ENCODE measurements around the gene STK25.

The STK25 gene

DNA sequence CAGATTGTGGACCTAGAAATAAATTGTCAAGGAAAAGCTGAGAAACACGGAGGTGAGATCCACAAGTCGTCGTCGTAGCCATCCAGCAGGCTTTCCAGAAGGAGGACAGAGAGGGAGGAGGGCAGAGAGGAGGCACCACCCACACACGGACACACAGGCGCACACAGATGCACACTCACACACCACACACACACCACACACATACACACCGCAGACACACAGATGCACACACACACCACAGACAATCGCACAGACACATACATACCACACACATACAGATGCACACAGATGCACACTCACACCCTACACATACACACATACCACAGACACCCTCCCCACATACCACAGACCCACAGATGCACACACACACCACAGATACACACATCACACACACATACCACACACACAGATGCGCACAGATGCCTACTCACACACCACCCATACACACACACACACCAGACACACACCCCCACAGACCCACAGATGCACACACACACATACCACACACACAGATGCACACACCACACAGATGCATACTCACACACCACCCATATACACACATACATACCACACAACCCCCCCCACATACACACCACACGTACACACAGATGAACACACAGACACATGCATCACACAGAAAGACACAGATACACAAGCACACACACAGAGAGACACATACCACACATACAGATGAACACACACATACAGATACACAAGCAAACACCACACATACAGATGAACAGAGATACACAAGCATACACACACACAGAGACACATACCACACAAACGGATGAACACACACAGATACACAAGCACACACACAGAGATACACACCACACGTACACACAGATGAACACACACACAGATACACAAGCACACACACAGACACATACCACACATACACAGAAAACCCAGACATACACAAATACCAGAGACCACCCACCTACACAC, 37.4 kb upstream of the STK25 start:
- TF ChIP-seq, protein P1, sequence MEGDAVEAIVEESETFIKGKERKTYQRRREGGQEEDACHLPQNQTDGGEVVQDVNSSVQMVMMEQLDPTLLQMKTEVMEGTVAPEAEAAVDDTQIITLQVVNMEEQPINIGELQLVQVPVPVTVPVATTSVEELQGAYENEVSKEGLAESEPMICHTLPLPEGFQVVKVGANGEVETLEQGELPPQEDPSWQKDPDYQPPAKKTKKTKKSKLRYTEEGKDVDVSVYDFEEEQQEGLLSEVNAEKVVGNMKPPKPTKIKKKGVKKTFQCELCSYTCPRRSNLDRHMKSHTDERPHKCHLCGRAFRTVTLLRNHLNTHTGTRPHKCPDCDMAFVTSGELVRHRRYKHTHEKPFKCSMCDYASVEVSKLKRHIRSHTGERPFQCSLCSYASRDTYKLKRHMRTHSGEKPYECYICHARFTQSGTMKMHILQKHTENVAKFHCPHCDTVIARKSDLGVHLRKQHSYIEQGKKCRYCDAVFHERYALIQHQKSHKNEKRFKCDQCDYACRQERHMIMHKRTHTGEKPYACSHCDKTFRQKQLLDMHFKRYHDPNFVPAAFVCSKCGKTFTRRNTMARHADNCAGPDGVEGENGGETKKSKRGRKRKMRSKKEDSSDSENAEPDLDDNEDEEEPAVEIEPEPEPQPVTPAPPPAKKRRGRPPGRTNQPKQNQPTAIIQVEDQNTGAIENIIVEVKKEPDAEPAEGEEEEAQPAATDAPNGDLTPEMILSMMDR (conservative IDR thresholded peaks at IDR 0.05; ENCODE audit: low read length) = no peak
- no peak overlapping the region for H3K4me3 ChIP-seq (ENCODE audit: low read length)
- DNase-seq (ENCODE audit: low read depth) = no peak

DNA sequence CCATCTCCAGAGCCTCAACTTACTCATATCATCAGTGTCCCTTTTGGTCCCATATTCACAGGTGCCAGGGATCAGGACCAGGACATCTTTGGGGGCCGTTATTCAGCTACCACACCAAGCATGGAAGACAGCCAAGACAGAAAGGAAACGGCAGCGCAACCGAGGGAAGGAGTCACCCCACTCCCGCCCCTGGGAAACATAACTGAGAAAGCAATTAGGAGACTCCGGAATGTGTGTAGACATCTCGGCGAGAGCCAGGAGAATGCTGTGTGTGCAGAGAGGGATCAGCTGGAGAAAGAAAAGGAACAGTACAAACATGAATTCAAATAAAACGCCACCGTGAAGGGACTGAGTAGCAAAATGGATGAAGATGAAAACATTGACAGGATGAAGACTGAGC, 36.7 kb upstream of the STK25 start:
- TF ChIP-seq, protein P1 (conservative IDR thresholded peaks at IDR 0.05; ENCODE audit: low read length) = no peak
- peak; percentile 74 for DNase-seq (ENCODE audit: low read depth)
- H3K4me3 ChIP-seq (ENCODE audit: low read length) = no peak overlapping the region

DNA sequence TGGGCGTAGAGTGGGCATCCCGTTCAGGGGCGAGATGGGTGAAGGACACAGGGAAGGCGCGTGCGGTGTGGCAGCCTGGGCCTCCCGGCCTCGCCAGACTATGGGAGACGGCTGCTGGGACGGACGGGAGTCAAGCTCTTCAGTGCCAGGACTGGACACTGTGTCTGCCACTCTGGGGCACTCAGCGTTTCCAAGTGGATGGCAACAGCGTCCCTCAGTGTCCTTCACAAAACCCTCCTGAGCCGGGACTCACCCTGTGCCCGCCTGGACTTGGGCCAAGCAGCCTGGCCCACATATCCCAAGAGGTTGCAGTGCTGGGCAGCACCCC, 33.9 kb upstream of the STK25 start:
- no peak overlapping the region for H3K4me3 ChIP-seq (ENCODE audit: low read length)
- TF ChIP-seq, protein P1 (conservative IDR thresholded peaks at IDR 0.05; ENCODE audit: low read length) = no peak
- DNase-seq (ENCODE audit: low read depth) = no peak

DNA sequence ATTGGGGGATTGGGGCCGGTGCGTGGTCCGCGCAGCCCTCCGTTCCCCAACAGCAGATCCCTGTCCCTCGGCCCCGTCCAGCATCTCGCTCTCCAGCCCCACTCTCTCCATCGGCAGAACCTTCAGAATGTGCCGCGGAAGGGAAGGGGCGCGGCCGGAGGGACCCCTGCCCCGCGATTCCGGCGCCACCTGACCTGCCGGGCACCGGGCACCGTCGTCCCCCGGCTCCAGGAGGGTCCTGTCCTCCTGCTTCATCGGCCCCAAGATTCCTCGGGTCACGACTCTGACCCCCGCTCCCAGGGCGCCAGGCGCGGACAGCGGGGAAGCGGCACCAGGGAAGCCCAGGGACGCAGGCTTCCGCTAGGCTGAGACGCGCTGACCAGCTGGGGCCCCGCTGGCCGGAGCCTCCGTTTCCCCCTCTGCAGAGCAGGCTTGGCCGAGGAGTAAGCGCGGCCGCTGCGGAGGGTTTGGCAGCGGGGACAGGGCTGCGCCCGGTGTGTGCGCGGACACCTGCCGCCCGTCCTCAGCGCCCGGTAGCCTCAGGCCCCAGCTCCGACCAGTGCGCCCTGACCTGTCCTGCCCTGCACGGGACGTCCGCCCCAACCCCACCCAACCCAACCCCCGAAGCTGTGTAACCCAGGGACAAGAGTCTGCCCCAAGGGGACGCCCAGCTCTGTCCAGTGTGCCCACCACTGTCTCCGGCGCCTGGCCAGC, 33.3 kb upstream of the STK25 start:
- TF ChIP-seq, protein P1 (conservative IDR thresholded peaks at IDR 0.05; ENCODE audit: low read length) = no peak
- DNase-seq (ENCODE audit: low read depth) = no peak
- H3K4me3 ChIP-seq (ENCODE audit: low read length) = peak overlapping the region; percentile 36

DNA sequence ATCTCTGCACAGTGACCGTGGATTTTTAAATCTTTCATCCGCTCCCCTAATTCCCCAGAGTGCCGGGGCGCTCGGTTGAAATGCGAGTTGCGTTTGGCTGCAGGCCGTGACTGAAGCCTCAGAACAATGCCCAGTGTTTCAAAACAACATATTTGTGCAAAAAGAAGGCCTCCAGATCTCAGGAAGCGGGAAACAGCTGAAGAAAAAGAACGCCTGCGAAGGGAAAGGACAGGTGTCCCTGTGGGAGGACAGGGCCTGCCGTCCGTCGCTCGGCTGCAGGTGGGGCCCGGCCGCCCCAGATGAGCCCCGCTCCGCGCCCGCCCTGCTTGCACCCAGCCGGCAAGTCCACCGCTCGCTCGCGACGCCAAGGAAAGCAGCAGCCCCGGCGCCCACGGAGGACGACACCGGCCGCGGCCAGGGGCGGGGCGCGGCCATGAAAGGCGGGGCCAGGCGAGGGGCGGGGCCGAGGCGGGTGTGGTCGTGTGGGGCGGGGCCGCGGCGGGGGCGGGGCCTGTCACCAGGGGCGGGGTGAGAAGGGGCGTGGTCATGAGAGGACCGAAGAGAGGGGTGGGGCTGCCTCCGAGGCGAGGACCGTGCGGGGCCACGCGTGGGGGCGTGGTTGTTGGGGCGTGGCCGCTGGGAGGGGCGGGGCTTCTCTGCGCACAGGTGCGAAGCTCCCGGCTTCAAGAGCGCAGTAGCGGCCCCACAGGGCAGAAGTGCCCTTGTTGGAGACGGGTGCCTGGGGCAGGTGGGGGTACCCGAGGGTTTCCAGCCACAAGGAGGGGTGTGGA, 32.6 kb upstream of the STK25 start:
- peak; percentile 43 for DNase-seq (ENCODE audit: low read depth)
- H3K4me3 ChIP-seq (ENCODE audit: low read length) = peak overlapping the region; percentile 41
- TF ChIP-seq, protein P1 (conservative IDR thresholded peaks at IDR 0.05; ENCODE audit: low read length) = no peak

DNA sequence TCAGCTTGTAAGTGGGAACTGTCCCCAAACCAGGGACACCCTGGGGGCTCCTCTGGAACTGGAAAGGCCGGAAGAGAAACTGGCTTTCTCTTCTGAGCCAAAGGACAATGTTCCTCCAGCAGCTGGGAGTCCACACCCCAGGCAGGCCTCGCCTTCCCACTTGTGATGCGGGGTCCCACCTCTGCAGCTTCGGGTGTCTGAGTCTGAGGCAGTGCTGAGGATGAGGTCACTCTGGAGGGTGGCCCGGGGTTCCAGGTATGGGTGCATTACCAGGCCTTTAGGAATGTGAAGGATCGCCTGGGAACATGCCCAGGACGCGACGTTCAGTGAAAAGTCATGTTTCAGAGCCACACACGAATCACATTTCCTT, 32.0 kb upstream of the STK25 start:
- TF ChIP-seq, protein P1 (conservative IDR thresholded peaks at IDR 0.05; ENCODE audit: low read length) = no peak
- DNase-seq (ENCODE audit: low read depth) = no peak
- no peak overlapping the region; the same call in 1 of the 2 replicates for H3K4me3 ChIP-seq (ENCODE audit: low read length)
